ENCODE measurements around the gene MYOF.

DNA sequence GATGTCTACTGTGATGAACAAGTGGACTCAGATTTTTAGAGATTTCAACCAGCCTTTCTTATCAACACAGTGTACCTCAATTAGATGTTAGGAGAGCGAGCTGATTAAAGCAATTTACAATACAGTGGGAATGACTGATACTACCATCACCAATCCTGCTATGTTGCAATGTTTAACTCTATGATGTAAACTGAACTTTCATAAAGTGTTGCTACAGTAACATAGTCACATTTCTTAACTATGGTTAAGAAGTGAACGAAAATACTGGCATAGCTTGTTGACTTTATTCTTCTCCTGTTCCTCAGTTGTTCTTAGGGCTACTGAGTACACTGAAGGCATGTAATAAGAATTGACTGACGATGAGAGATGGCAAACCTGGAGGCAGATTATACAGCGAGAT is 139.8 kb downstream of the MYOF start:
- TF ChIP-seq GATA2 (IDR thresholded peaks at IDR 0.05; ENCODE audit: low read depth, low read length) (no peak), GATA3 (IDR thresholded peaks at IDR 0.05; ENCODE audit: low read depth, low read length) (no peak)
